HG03442 (cell line): ENCODE measurements around the gene CACNA2D3.

ENCODE experiments used
- ATAC-seq: cut with Tn5 transposase; IDR thresholded peaks from one replicate; pipeline ENCODE4 v1.9.1; 2021; ENCODE audit warnings: mild to moderate bottlenecking, moderate library complexity; ENCODE audit not compliant: unreplicated experiment

CACNA2D3 gene

DNA sequence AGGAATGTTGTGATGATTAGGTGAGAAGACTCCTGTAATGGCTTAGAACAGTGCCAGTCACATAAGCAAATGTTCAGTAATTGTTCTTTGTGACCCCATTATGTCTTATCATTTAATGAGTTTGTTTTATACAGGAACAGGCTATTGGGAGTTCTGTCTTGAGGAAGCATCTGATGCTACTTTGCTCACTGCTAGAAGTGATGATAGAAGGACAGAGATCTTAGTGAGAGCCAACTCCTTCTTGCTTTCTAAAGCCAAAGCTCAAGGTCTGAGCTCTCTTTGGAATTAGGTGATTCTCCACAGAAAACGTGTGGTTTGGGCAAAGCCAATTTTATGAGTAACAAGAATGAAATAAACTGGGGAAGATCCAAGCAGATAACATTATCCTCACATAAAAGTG, 590.7 kb downstream of the CACNA2D3 start:
- no peak for ATAC-seq

DNA sequence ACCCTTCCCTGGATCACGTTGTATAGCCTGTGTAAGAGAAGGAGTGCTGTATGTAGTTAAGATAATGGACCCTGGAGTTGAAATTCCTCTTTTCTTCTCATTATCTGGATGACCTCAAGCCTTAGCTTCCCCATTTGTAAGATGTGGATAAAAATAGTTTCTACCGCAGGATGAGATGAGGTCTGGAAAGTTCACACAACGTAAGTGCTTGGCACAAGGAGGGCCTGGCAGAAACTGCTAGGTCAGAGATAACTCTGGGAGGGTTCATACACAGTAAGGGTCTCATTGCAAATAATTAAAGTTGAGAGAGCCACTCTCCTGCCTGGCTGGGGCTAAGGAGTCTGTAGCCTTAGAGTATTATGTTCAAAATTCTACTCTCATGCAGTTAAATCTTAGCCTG, 591.1 kb downstream of the CACNA2D3 start:
- ATAC-seq, result no peak

DNA sequence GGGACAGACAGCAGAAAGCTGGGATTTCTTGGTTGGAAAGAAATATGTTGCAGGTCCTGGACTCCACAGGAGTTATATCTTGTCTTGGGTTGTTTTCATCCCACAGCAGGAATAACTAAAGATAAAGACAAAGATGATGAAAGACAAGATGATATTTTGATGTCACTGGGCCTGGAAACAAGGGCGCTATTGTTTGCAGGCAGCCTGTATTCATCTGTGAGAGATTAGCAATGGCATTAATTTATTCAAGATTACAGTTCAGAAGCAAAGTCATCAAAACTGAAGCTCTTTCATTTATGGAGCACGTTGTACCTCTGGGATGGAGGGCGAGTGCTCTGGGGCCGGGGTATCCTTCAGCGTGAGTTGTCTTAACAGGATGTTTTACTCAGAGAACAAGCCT, 591.7 kb downstream of the CACNA2D3 start:
- no peak for ATAC-seq

DNA sequence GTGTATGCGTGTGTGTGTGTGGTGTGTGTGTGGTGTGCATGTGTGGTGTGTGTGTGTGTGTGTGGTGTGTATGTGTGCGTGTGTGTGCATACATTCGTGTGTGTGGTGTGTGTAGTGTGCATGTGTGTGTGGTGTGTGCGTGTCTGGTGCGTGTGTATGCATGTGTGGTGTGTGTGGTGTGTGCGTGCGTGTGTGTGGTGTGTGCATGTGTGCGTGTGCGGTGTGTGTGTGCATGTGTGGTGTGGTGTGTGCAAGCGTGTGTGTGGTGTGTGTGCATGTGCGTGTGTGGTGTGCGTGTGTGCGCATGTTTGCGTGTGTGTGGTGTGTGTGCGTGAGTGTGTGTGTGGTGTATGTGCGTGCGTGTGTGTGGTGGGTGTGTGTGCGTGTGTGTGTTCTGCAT, 595.2 kb downstream of the CACNA2D3 start:
- ATAC-seq, result no peak

DNA sequence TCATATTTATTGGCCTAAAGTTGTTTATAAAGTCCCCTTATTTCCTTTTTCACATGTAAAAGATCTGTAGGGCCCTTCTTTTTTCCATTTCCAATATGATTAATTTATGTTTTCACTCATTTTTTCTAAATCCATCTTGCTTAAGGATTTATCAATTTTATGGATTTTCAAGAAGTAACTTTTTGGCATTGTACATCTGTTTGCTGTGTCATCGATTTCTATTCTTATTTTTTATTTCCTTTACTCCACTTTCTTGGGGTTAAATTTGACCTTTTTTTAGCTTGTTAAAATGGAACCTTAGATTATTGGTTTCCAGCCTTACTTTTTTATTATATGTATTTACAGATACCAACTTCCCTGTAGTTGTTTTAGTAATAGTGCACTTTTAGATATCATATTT, 597.6 kb downstream of the CACNA2D3 start:
- no peak for ATAC-seq

DNA sequence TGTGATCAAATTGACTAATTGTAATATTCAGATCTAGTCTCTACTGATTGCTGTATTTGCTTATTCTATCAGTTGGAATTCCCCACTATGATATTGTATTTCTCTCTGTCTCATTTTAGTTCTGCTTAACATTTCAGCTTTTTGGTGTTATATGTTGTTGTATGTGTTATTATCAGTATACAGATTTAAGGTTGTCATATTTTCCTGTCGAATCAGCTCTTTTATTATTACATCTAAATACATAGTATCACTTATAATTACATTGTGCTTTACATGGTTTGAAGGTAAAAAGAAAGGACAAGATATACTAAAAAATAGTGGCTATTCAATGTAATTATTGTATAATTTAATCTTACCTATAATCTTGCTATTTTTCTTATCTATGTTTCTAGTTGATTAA, 598.3 kb downstream of the CACNA2D3 start:
- ATAC-seq, result no peak

DNA sequence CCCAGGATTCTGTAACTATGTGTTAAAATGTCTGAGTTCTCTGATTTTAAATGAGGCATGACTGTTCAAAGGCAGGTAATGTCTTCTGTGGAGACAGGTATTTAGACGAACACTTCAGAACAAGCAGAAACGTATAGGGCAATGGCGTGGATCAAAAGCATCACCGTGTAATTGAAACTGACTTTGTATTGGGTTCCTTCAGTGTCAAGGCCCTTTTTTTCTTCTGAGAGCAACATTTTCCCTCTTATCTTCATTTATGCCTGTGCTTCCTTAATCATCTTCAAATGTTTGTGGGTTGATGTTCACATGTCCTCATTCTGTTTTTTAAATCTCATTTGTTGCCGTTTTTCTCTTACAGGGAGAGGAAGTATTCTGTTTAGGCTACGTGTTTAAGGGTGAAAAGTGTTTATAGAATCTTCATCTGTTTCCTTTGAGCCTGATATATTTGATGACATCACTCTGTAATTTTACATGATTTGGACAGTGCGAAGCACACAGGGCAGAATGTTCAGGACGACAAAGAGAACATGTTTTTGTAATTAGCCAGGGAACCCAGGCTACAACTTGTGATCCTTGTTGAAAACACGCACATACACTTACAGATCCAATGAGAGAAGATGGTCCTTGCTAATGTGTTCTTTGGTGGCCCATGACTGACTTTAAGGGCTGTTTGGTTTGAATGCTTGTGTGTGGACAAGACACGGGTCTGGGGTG, 609.5 kb downstream of the CACNA2D3 start:
- no peak for ATAC-seq

DNA sequence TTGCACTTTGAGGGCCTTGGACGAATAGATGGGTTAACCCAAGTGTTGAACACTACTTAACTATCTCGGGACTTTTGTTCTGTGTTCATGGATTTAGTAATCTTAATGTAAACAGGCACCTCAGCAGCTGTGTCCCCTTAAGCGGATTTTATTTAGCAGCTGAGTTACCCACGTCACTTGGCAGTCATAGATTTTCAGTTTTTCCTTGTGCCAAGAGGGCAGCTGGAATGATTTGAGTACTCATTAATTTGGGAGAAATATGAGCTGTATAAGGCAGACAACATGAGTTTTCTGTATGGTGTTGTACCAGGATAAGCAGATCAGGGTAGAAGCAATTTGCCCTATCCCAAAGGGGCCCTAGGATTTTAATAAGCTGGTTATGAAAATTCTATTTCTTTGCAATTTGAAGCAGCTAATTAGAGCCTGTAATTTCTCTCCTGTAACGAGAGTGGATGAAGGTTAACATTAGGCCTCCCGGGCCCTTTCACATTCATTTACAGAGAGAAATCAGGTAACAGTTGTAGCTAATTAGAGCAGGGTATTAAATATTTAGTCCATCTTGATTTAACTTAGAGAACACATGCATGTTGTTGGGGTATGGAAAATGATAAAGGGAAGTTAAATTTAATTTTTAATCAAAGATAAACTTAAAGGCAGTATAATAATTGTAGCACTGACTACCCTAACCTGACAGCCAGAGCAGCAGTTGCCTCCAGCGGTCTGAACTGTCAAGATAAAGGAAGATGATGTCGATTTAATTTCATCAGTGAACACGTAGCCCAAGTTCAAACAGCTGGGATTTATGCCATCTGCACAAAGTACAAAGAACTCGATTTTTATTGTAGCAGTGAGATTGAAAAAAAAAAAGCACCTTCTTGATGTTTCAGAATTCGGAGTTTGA, 611.0 kb downstream of the CACNA2D3 start:
- no peak for ATAC-seq

DNA sequence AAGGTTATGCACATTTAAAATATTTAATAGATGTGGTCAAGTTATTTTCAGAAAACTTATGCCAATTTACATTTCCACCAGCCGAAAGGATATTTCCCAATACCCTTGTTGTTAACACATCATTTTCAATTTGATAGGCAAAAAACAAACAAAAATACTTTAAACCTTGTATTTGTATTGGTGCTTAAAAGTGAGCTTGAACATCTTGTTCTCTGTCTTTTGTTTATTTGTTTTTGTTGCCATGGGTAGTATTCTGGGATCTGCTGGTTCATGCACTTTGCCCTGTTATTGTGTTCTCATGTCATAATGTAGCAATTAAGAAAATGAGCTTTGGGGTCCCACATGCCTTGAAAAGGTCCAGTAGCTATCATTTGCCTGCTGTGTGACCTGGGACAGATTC, 614.1 kb downstream of the CACNA2D3 start:
- no peak for ATAC-seq

DNA sequence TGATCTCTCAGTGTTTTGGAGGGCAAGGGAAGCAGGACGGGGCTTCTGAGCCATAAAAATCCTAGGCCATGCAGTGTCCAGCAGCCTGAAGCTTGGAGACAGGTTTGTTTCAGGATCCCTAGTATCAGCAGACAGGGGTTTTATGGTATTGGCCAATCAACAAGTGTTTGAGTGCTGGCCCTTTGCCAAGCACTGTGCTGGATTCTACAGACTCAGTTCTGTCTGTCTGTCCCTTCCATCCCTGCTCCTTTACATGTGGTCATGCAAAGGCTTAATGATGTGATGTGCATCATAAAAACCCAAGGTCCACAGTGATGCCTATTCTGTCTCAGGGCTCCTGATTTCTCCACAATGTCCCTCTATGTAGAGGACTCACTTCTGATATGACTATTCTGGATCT, 621.4 kb downstream of the CACNA2D3 start:
- ATAC-seq, result no peak

DNA sequence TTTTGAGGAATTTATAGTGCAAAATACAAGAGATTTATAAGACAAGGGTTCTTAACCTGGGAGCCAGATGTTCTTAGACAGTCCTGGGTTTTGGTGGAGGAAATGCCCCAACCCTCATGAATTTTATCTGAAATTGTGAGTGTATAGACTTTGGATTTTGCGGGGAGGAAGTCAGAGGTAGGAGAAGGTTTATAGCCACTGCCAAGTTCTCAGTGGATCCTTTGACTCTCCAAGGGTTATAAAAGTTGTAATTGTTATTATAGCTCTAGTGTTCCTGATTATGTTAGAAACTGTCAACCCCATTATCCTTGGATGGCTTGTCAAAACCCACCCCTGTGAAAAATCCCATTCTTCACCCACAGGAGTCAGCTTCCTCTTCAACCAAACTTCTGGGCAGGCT, 621.9 kb downstream of the CACNA2D3 start:
- no peak for ATAC-seq

DNA sequence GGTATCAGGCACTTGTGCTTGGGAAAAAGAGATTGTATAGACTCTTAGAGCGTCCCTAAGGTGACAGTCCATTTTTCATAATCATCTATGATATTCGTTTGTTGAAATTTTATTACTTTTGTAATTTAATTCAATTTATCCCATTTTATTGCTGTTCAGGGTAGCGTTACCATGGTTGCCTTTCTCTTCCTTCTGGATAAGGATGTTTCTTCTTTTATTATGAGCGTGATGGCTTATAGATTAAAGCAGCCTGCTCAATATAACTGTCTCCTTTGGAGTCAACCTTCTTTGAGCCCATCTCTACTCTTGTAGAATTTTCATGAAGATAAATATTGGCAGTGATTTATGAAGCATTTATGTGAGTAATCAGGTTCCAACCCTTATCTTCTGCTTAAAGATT, 623.5 kb downstream of the CACNA2D3 start:
- no peak for ATAC-seq

DNA sequence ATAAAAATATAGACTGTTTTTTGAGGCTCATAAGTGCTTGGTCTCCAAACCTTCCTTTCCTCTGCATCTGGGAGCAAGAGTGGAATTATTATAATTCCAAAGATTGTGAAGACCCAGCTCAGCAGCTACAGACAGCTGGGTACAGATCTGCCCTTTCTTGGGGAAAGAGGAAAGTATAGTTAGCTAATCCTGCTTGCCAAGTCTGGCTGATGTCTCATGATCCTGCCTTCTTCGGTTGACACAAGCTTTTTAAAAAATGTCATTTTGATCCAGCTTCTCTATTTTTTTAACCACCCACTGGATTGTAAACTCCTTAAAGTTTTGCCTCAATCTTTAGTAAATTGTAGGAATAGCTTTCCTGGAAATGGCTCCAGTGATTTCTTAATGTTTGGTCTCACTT, 624.4 kb downstream of the CACNA2D3 start:
- no peak for ATAC-seq

DNA sequence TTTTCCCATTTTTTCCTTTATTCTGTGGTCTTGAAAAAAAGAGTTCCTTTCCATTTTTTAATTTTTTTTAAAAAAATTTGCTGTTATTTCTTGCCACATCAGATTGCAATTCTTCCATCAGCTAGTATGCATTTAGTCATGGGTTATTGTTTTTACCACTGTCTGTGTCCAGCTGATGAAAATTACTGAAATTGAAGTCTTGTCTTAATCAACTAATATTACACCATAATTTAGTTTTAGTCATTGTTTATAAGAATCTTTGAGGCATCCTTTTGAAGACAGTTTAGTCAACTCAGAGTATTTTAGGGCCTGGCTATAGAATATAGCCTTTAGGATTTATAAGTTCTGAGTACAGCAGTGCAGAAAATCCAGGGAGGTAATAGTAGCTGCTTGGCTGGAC, 633.4 kb downstream of the CACNA2D3 start:
- ATAC-seq, result no peak

DNA sequence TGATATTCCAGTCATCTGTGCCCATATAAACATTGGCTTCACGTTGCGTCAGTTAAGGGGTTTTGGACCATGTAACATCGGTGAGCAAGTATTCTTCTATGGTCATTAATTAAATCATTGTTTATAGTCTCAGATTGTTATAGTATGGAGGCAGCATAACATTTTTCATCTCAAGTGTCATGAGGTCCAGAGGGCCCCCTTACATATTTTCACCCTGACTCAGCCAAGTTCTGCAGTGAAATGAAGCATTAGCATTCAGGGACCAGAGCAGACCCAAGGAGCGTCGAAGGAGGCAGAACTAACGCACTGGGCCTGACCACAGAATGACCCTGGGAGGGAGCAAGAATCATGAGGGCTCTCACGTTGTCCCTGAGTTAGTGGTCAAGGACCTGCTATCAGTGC, 634.0 kb downstream of the CACNA2D3 start:
- ATAC-seq, result no peak

DNA sequence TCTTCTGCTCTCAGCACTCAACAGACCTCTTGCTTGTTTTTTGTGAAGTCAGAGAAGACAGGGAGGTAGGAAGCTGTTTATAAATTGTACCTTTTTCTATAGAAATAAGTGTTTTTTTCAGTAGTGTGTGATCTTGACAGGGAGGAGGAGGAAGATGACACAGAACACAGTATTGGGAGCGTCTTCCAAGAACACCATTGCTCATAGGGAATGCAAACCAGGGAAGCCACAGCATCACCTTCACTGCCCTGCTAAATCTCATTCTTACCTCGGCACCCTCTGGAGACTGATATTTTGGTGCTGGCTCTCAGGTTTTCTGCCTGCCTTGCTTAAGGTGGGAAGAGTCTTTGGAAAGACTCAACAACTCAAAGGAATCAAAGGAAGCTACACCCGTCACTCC, 636.1 kb downstream of the CACNA2D3 start:
- ATAC-seq, result no peak

DNA sequence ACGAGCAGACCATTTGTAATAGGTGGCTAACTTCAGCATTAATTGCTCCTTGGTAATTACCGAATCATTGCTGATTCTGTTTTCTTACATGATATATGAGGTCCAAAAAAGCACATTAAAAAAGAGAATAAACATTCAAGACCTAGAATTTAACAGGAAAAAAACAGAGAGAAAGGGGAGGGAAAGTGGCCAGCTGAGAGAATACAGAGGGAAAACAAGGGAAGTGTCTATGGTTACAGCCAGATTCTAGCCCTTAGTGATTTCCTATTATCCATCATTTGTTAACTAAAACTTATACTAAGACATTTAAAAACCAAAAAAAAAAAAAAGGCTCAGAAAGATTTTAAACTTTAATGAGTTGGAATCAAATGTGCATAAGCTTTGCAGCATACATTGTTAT, 636.8 kb downstream of the CACNA2D3 start:
- no peak for ATAC-seq

DNA sequence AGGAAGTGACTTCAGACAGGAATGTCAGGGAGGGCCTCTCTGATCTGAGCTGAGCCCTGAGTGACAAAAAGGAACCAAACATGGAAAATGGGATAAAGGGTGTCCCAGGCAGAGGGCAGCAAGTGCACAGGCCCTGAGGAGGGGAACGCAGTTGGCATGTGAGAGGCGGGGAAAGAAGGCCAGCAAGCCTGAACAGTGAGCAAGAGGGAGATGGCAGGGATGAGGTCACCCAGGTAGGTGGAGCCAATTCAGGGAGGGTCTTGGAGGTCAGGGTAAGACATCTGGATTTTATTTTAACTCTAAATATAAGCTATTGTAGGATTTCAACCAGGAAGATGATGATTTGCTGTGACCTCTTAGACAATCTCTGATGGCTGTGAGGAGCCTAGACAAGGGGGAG, 637.8 kb downstream of the CACNA2D3 start:
- ATAC-seq, result no peak

DNA sequence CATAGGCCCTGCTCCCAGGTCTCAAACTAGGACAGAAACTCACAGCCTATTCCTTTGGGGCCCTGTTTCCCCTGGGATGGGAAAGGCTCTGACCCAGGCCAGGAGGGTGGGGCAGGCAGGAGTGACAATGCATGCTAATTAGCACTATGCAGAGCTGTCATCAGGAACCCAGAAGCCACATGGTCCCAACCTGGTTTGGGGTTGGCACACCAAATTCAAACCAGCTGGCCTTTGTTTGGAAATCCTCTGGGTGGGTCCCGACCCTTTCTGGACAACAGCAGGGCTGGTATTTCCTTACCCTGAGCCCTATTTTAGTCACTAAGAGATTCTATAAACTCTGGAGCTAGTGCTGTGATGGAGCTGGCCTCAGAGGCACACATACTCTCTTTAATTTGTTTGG, 639.3 kb downstream of the CACNA2D3 start:
- no peak for ATAC-seq

DNA sequence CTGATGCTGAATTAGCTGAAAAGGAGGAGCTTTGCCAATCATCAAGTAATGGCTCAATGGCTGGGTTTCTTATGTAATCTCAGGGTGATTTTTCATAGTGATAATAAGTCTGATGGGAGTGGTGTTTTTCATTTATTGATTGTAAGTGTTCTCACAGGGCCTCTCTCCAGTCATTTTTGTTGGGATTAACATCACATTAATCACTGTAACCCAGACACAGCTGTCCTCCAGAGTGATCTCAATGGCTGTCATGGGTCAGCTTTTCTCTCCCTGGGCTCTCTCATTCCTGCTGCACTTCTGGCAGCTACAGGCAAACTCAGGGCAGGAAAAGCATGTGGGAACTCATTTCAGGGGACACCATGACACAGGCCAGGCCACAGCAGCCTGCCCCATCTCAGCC, 642.6 kb downstream of the CACNA2D3 start:
- ATAC-seq, result no peak

DNA sequence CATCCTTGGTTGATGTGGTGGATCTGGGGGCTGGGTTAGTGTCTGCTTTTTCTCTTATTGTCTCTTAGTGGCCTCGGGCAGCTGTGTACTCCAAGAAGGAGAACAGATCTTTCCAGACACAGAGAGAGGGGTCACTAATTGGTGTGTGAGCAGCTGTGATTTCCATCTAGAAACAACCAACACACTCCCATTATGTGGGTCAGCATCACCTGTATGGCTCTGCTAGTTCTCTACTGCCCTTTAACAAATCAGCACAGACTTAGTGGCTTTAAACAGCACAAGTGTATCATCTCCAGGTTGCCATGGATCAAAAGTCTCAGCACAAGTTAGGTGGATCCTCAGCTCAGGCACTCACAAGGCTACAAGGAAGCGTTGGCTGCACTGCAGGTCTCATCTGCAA, 648.7 kb downstream of the CACNA2D3 start:
- no peak for ATAC-seq

DNA sequence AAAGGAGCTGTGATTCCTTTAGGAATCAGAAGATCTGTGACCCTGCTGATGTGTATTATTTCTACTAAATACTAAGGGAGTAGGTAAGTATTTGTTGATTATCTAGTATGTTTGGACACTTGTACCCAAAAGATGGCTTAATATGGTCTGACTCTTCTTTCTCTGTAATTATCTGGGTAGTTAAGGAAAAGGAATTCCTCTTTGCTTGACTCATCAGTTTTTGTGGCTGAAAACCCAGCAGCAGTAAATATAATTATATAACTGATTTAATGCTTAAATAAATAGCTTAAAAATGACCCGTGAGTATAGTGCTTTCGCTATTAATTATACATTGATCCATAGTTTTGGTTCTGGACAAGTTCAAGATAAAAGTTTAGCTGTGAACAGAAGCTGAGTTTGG, 649.7 kb downstream of the CACNA2D3 start:
- ATAC-seq, result no peak
